Astrocyte of the hippocampus (primary cell): Measurements from ENCODE around the gene CHAD.
"Not testable (repeated sequence)": the region's sequence is repeated elsewhere in the genome, so short reads cannot be mapped to it uniquely, and the experiment has no call there.

Source experiments
- DNase-seq: peaks from one replicate; pipeline ENCODE4 v3.0.0; 2011; ENCODE audit warnings: low read depth, low spot score

The CHAD gene

GRCh38 chr17:50495217-50495823, 26.6 kb upstream of the CHAD start:
- DNase-seq: no peak

- no peak for DNase-seq
Measured at GRCh38 chr17:50493744-50494143, 25.1 kb upstream of the CHAD start.

GRCh38 chr17:50492214-50492613, 23.5 kb upstream of the CHAD start:
- no peak for DNase-seq

- no peak for DNase-seq
Measured at GRCh38 chr17:50491505-50491904, 22.8 kb upstream of the CHAD start.

- no peak for DNase-seq
Measured at GRCh38 chr17:50488880-50489279, 20.2 kb upstream of the CHAD start.

GRCh38 chr17:50487213-50488096, 18.8 kb upstream of the CHAD start:
- DNase-seq: no peak

GRCh38 chr17:50484386-50485155, 15.9 kb upstream of the CHAD start:
- no peak for DNase-seq

- DNase-seq: no peak
Measured at GRCh38 chr17:50483266-50483665, 14.6 kb upstream of the CHAD start.

GRCh38 chr17:50482516-50482915, 13.8 kb upstream of the CHAD start:
- DNase-seq: peak; percentile 98

GRCh38 chr17:50482110-50482509, 13.4 kb upstream of the CHAD start:
- no peak for DNase-seq

GRCh38 chr17:50481648-50482047, 13.0 kb upstream of the CHAD start:
- no peak for DNase-seq

GRCh38 chr17:50480854-50481490, 12.3 kb upstream of the CHAD start:
- no peak for DNase-seq

GRCh38 chr17:50480142-50480764, 11.6 kb upstream of the CHAD start:
- no peak for DNase-seq

GRCh38 chr17:50479522-50480141, 11.0 kb upstream of the CHAD start:
- peak; percentile 80 for DNase-seq

GRCh38 chr17:50478391-50479381, 10.0 kb upstream of the CHAD start, which contains the start of gene RSAD1:
Gene RSAD1, plus strand, starts transcription at chr17:50478860. Its CDS starts 25 bp downstream, at chr17:50478885.
- DNase-seq: peak; percentile 95

GRCh38 chr17:50477976-50478375, 9.3 kb upstream of the CHAD start:
- no peak for DNase-seq

- DNase-seq: no peak
Measured at GRCh38 chr17:50476545-50477315, 8.1 kb upstream of the CHAD start.

GRCh38 chr17:50475775-50476544, 7.3 kb upstream of the CHAD start:
- not testable (repeated sequence) for DNase-seq
